NCI-H2107 treated with DMSO at 0.1 percent for 48 hours (cell line): Measurements from ENCODE around the gene NOXA1.
"Not testable (repeated sequence)": the region's sequence is repeated elsewhere in the genome, so short reads cannot be mapped to it uniquely, and the experiment has no call there.

Source experiments
- DNase-seq: peaks from one replicate; lab custom pipeline; 2025; ENCODE audit not compliant: unreplicated experiment; lab: John Stamatoyannopoulos, UW

The NOXA1 gene

DNA sequence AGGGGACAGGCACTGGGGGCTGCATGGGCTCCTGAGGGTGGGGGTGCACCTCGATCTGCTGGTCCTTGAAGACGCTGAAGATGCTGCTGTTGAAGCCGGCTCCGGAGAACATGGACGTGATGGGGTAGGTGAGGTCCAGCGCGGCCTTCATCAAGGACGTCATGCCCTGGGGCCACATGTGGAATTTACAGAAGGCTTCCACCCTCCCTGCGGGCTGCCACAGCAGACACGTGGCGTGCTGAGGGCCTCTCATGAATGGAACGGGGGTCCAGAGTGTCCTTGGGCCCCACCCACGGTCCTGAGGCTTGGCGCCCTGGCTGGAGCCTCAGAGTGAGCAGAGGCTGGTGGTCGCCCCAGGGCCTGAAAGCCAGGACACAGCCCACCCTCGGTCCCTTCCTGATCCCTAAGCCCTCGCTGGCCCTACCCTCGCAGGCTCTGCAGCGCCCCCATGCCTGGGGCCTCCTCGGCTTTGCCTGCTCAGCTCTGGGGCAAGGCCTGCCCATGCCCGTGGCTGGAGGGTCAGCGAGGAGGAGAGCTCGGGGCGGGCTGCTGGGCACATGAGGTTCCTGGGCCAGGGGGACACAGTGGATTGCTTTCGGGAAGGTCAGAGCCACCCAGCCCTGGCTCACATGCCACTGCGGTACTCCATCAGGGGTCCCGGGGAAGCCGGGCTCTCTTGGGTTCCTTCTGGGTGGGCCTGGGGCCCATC lies 41.3 kb downstream of the NOXA1 start:
- DNase-seq, result no peak

DNA sequence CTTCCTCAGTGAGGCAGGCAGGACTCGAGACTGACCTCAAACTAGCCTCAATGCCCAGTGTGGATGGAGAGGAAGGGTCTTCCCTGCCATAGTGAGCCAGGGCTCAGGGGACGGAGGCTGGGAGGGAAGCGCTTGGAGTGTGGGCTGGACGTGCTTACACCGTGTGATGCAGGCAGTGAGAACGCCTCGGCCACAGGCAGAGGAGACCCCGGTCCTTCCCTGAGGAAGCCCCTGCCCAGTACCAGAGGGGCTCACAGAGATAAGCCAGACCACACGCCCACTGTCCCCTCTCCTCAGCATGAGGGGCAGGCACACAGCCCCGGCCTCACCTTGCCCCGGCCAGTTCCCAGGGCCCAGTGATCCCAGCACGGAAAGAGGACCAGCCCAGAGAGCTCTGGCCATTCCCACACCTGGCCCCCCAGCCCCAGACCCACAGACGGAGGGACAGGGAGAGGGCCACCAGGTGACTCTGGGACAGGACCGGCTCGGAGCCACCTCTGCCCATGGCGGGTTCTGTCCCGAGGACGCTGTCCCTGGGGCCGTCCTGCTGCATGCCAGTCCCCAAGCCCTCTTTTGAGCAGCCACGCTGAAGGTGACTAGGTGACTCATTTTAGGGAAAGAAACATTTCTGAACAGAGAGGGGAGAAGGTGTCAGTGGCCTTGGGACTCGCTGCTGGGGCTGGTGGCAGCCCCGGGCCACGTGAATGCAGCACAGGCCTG lies 42.0 kb downstream of the NOXA1 start:
- no peak for DNase-seq

DNA sequence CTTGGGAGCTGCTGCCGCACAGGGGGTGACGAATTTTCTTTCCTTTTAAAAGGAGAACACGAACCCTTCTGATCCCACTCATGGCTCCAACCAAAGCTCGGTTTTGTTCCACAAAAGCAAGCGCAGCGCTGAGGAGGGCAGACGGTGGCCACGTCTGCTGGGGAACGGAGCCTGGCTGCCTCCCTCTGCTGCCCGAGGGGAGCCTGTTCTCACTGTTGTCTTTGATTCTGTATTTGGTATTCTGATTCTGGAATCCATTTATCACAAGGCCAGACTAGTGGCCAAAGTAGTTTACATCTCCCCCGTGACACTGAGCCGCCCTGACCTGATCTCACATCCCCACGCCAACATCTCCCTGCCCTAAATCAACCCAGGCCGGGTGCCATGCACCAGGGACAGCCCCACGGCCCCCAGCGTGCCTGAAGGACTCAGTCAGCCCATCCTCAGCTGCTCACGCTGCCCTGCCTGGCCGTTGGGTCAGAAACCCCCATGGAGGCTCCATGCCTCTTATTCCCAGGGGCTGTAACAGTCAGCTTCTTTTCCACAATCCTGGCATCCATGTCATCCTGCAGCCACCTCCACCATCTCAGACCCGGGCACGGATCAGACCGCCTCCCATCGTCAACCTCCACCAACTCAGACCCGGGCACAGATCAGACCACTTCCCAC lies 42.7 kb downstream of the NOXA1 start:
- DNase-seq, result no peak

DNA sequence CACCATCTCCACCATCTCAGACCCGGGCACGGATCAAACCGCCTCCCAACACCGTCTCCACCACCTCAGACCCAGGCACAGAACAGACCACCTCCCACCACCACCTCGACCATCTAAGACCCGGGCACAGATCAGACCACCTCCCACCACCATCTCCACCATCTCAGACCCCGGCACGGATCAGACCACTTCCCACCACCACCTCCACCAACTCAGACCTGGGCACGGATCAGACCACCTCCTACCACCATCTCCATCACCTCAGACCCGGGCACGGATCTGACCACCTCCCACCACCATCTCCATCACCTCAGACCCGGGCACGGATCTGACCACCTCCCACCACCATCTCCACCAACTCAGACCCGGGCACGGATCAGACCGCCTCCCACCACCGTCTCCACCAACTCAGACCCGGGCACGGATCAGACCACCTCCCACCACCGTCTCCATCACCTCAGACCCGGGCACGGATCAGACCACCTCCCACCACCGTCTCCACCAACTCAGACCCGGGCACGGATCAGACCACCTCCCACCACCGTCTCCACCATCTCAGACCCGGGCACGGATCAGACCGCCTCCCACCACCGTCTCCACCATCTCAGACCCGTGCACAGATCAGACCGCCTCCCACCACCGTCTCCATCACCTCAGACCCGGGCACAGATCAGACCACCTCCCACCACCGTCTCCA lies 43.3 kb downstream of the NOXA1 start:
- DNase-seq, result not testable (repeated sequence)

DNA sequence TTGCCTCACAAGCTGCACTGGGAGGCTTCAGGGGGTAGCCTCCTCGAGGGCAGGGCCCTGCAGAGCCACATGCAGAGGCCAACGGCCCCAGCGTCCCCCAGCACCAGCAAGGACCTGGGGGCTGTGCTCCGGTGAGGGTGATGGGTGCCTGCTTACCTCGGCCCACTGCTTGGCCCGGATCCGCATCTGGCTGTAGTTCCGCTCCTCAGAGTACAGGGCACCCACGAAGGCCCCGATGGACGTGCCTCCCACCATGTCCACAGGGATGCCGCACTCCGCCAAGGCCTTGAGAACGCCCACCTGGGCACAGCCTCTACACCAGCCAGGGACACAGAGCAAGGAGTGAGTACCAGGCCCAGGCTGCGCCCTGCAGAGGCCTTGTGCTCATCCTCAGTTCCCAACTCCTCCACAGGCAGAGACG lies 44.0 kb downstream of the NOXA1 start:
- no peak for DNase-seq

DNA sequence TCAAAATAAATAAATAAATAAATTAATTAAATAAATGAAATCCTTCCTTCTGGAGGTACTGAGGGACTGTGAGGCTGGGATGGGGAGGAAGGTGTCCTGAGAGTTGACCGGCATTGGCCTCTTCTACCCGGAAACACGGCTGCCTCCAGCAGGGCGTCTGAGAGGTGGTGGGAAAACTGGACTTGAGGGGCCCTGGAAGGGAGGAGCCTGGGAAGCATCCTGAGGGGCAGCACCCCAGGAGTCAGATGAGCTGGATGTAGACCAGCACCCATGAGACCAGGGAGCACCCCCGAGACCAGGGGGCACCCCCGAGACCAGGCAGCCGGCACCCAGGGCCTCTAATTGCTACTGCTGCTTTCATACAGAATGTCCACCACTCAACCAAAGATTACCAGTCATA lies 44.7 kb downstream of the NOXA1 start:
- DNase-seq, result no peak

DNA sequence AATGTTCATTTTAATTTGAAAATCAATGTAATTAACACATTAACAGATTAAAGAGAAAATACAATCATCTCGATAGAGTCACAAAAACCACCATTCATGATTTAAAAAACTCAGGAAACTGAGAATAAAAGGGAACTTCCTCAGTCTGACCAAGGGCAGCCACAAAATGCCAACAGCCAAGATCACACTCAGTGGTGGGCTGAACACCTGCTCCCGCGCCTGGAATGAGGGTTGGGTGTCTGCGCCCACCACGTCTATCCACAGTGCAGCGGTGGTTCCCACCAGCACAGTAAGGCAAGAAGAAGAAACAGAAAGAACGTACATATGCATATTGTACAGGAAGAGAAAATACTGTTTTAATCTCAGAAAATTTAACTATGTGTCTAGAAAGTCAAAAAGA lies 47.6 kb downstream of the NOXA1 start:
- DNase-seq, result no peak

DNA sequence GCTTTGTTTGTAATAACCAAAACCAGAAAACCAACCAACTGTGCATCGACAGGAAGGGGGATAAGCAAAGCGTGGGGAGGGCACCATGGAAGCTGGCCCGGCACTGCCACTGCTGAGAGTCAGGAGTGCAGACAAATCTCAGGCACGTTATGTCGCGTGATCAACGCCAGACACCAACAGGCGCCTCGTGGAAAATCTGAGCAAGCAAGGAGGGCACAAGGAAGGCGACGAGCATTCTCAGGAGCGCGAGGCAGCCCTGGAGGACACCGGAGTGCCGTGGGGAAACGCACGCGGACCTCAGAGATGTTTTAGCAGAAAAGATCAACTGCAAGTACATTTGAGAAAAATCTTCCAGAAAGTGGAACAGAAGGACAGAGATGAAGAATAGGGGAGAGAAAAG lies 51.1 kb downstream of the NOXA1 start:
- DNase-seq, result no peak

DNA sequence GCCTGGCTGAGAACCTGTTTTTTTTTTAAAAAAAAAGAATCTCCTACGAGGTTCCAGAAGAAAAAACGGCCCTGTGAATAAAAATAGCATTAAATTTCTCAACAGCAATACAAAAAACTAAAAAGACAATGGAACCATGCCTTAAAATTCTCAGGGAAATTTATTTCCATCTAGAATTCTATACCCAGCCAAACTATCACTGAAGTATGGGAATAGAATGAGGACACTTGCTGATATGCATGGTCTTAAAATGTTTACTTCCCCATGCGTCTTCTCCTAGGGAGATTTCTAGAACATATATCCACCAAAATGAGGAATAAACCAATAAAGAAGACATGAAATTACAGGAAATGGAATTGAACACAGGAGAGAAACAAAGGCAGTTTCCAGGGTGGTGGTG lies 52.5 kb downstream of the NOXA1 start:
- no peak for DNase-seq

DNA sequence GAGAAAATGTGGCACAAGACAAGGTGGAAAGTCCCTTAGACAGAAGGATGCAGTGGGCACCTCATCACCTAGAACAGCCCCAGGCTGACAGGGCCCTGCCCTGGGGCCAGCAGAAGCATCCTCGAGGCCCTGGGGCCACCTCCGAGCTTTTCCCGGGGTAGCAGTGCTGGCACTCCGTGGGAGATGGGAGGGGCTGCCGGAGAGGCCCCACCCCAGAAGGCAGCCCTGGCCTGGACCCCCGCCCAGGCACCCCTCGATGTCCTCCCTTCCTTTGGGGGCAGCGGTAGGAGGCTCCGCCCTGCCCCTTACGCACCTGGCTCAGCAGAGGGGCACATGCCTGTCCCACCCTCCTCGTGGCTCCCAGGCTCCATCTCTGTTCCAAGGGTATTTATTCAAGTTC lies 53.7 kb downstream of the NOXA1 start:
- no peak for DNase-seq

DNA sequence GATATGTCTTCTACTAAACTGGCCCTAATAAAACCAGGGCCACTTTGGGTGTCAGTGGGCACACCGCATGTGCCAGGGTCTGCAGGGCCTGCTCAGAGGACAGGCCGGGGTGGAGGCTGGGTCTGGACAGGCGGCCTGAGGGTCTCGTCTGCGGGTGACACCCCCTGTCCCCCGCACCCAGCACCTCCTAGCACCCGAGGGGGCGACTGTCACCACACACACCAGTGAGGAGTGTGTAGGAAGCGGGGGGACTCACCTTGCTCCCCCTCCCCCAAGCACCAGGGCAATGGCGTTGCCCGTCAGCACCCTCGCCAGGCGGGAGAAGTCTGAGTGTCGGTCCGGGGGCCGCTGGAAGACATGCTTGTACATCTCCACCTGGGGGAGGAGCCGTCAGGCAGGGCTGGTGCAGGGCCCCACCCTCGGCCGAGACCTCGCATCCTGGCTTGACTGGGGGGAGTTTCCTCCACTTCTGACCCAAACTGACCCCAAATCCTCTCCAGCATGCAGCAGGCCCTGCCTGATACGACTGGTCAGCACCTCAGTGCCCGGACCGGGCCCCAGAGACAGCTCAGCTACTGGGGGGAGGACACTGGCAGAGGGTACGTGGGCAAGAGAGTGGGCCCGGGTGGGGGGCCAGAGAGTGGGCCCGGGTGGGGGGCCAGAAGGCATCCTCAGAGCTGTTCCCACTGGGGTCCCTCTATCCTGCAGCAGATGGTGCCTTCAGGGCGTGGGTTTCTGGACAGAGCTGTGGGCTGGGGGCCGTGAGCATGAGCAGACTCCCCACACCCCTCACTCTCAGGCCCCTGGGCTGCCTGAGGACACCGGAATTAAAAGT lies 54.8 kb downstream of the NOXA1 start:
- DNase-seq, result no peak

DNA sequence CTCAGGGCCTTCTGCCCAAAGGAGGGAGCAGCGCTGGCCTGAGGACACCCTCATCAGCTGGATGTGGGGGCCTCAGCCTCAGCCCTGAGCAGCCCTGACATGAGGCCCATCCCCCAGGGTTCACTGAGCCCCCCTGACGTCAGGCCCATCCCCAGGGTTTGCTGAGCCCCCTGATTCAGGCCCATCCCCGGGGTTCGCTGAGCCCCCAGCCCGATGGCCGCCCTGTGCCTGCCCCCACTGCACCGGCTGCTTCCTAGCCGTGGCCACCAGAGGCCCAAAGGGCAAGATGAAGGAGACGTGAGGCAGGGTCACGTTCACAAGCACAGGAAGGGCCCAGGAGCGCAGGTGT lies 55.4 kb downstream of the NOXA1 start:
- no peak for DNase-seq

DNA sequence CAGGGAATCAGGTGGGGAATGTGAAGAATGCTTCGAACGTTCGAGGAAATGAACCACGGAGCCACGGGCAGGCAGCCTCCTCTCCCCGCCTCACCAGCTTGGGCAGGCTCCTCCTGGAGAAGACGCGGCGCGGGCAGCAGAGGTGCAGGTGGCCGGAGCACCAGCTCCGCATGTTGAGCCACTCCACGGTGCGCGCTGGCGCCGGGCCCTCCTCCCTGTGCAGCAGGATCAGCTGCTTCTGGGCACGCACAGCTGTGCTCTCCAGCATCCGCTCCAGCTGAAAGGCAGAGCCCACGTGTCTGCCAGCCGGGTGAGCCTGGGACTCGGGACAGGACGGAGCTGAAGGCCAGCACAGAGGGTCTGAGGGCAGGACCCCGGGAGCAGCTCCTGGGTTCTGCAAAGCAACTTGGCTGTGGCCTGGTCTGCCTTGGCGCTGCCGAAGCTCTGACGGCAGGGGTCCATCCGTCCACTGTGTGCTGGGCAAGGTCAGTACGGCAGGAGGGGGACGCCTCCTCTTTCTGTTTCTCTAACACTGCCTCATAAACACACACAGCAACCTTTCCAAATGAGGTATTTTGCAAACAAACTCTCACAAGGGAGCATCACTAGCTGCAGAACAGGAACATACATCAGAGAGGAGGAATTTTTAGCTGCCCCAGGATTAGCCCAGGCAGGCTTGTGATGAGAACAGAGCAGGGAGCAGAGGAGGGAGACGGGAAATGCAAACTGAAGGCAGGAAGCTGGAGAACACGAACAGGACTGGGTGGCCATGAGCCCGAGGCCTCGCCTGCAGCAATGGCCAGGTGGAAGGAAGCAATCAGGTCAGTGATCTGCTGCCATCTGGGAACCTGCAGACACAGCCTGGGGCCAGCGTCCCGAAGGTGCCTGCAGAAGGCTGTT lies 56.0 kb downstream of the NOXA1 start:
- no peak for DNase-seq

DNA sequence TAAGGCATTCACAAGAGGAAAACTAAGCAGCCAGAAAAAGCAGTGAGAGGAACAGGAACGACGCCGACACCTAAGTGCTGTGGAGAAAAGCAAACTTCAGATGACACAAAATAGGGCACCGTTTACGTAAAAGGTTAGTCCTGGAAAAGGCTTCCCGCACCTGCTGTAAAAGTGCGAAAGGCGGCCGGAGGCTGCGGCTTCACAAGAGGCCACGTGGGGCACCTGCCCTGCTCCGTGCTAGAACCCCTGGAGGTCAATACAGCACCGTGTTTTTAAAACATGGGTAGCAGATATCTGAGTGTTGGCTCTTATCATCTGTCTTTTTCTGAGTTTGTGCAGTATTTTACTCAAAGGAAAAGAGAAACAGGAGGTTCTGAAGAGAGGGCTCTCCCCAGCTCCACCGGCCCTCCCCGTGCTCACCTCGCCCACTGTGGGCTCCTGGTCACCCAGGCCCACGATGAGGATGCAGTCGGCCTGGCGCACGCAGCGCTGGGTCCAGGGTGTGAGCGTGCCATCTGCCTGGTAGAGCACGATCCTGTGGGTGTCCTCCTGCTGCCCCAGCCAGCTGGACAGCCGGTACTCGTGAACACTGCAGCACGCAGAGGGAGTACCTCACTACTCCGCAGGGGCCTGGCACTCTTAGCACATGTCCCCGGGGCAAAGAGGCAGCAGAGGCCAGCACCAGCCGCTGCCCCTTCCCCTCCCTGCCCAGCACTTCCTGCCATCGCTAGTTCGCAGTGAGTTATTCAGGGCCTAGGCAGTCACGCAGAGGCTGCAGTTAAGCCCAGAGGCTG lies 56.9 kb downstream of the NOXA1 start:
- no peak for DNase-seq

DNA sequence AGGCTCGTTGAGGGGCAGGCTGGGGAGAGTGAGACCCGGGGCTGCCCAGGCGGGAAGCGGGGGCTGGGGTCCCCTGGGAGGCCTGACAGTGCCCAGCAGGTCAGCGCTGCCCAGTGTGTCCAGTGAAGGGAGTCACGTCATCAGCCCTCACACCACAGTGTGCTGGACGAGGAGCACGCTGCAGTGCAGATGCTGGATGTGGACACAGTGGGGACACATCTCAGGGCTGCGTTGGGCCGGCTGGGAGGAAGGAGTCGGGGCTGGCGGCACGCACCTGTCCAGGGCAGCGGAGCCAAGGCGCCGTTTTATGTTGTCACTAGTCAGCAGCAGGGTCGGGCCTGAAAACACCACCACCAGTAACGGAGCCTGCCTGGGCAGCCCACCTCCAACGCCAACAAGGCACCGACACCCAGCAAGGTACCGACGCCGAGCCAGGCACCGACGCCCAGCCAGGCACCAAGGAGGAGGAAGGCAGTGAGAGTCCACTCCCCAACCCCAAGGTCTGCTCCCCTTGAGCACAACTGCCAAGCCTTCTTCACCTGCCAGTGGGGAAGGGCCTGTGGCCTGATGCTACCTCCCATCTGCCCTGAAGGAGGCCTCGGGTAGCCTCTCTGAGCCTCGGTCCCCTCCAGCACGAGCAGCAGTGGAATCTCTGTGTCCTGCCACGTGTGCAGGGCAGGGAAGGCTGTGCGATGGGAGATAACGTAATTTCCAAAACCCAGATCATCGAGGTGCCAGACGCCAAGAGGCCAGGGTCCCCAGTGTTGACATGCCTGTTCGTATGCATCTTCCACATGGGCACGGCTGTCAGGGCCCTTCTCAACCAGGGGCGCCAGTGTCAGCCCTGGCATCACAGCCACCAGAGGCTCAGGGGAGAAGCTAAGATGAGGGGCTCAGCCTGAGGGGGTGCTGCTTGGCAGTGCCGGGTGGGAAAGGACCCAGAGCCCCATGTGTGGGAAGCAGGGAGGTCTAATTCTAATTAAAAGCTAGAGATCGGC lies 57.8 kb downstream of the NOXA1 start:
- DNase-seq, result no peak

DNA sequence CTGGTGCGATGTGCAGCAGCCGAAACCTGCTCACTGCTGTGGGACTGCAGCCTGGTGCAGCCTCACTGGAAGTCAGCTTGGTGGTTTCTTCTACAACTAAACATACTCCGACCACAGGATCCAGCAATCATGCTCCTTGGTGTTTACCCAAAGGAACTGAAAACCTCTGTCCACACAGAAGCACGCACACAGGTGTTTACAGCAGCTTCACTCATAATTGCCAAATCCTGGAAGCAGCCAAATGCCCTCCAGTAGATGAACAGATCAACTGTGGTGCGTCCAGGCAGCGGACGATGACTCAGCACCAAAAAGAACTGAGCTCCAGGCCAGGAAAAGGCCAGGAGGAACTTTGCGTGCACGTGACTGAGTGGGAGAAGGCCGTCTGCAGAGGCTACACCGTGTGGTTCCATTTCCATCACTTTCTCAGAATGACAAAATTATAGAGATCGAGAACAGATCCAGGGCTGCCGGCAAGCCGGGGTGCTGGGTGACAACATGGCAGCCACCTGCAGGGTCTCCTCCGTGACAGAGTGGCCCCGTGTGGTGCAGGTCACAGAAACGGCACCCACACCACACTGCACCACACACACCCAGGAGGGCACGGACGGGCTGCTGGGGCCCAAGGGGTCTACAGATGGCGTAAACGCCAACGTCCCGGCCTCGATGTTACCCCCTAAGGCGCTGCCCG lies 59.0 kb downstream of the NOXA1 start:
- no peak for DNase-seq
